Stimulated activated CD8-positive, alpha-beta memory T cell treated with anti-CD3 and anti-CD28 coated beads, Interleukin-4, amount 100 ng/mL, for 1 hour (primary cell): ENCODE results near the gene ALOXE3.
"Not testable (repeated sequence)": the region's sequence is repeated elsewhere in the genome, so short reads cannot be mapped to it uniquely, and the experiment has no call there.

Experiments
- DNase-seq, 2 donors: peaks; one replicate each; pipeline ENCODE4 v3.0.0-alpha.2; 2020; ENCODE audit warnings: low read depth in 2 of 2, low spot score in 1 of 2

The ALOXE3 gene

DNA sequence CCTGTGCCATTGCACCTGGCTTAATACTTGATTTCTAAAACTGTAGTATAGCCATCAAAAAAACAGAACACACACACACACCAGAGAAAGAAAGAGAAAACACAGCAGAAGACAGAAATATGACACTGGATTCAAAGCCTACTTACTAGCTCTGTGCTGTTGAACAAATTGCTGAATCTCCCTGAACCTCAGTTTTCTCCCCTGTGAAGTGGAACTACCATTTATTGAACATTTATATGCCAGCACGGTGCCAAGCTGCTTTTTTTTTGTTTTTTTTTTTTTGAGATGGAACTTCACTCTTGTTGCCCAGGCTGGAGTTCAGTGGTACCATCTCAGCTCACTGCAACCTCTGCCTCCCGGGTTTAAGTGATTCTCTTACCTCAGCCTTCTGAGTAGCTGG is 17.6 kb downstream of the ALOXE3 start:
- DNase-seq: no peak

DNA sequence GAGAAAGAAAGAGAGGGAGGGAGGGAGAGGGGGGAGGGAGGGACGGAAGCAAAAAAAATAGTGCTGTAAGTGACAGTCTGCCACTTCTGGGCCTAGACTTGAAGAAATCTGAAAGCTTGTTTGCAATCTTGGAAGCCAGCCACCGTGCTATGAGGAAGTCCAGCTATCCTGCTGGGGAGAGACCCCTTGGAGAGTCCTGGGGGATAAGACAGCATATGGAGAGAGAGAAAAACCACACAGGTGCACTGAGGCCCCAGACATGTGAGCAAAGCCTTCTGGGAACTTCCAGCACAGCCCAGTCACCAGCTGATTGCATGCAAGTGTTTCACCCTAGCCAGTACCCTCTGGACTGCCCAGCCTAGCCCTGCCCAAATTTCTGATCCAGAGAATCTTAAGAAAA is 18.2 kb downstream of the ALOXE3 start:
- DNase-seq: no peak

DNA sequence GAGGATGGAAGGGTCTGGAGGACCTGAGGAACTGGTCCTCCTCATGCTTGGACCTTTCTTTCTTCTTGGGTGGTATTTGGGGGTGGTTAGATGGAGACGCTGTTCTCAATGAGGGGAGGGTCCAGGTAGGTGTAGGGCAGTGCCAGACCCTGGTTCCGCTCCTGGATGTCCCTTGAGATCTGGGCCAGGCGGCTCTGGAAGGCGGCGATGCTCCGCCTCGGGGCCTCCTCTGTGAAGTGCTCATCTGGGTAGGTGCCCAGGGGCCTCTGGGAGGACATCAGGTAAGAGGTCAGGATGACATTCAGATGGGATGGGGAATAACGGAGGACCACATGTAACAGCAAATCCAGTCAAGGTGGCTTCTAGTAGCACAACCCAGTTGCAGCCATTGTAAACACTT is 21.8 kb downstream of the ALOXE3 start:
- DNase-seq: no peak

DNA sequence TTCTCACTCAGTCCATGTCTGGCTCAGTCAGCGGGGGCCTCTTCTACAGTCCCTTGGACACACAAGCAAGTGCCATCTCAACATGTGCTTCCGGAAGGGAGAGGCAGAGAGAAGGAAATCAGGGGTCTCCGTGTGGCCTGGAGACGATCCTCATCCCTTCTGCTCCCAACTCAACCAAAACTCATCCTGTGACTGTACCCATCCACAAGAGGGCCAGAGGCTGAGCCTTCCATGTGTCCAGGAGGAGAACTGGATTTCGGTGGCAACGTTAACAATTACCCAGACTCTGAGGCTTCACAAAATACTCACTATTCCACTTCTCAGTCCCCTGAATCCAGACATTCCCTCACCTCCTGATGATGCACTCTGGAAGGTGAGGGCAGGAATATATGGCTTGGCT is 23.0 kb downstream of the ALOXE3 start:
- DNase-seq: no peak

DNA sequence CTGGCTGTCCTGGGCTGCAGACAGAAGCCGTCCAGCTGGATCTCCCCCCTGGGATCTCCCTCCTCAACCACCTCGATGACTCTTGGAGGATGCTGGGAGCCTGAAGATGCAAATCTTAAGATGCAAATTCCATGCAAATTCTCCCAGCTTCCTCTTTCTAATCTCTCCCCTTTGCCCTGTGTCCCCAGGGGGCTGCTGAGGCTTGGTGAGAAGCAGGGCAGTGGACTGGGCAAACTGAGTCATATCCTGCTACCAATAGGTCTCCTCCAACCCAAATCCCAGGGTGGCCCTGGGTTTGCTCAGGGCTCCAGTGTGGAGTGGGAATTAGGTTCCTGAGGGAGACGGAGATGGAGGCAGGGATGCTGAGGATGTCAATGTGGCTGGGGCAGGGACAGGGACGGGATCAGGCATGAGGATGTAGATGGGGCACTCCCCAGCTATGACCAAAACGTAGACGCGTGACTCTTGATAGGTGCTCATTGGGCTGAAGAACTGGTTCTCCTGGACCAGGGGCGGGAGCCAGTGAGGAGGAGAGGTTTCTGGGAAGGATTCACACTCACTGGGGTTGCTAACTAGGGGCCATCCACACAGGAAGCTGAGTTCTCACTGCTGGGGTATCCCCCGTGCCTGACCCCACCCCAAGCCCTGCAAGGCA is 27.2 kb downstream of the ALOXE3 start:
- DNase-seq: no peak

DNA sequence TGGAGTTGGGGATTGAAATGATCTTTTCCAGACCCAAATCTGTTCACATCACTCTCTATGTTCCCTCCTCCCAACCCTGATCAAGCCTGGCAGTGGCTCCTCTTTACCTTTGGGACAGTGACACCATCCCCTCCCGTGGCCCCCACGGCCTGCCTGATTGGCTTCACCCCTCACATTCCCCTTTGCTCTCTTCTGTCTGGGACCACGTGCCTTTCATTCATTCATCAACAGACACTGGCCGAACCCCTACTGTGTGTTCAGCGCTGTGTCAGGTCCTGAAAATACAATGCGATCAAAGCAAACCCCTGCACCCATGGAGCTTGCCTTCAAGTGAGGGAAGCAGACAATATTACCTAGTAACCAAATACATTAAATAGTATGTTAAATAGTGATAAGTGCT is 28.6 kb downstream of the ALOXE3 start:
- no peak for DNase-seq

DNA sequence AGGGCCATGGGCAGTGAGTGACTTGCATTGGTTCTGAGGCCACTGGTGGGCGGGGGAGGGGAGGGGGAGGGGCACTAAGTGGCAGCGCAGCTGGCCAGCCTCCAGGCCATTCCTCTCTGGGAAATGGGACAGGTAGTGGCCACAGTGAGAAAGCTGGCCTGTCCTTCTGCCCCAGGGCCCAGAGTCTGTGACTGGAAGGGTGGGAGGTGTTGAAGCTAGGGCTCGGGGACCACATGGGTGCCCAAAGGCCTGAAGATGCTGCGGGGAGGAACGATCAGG is 30.4 kb downstream of the ALOXE3 start:
- DNase-seq: no peak

DNA sequence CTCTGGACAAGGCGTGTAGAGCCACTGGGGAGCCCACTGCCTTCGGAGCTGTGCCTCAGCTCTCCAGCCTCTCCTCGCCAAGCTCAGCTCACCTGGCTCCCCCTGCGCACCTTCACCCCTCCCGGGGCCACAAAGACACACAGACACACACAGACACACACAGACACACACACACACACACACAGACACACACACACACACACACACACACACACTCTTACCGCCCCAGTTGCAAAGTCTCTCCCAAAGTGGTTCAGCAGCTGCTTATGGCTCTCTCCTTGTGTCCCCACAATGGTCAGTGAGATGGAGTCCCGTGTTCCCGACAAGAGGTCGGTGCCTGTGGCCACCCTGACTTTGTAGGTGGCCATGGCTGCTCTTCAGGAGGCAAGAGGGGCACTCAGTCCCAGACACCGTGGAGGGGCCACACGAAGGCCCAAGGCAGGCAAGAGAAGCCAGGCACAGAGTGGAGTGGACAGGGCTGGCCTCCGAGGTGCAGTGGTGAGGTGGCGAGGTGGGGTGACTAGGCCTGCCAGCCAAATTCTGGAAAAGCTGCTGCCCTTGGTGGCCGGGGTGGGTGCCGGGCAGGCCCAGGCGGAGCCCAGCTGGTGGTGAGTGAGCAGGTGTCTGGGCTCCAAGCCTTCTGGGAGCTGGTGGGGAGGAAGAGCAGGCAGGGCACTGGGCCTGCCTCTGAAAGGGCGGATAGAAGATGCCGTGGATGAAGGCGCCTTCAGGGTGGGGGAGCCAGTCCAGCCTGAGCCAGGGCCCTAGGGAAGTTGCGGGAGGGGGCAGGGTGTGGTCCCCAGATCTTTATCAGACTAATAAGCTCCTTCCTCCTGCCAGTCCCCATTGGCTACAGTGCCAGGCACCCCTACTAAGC is 31.0 kb downstream of the ALOXE3 start, which contains the start of gene ALOX12B:
ALOX12B (minus strand) TSS at position 642 of the 877 bp plus-strand sequence; CDS start at position 368, 274 bp downstream.
- no peak for DNase-seq

DNA sequence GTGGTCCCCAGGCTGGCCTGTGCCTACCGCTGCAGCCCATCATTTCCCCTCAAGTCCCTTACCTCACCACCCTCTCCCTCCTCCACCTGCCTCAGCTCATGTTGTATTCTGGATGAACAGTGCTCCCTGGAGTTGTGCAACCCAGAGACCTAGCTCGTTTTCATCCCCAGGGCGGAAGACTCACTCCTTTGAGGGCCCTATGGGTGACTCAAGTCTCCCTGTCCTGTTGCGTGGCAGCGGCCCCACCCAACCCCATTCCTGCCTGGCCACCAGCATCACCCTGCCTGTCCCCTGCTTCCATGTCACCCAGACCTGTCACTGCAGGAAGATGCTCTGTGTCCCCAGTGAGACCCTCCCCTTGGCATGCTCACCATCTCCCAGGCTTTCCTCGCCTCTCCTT is 34.1 kb downstream of the ALOXE3 start:
- no peak for DNase-seq

DNA sequence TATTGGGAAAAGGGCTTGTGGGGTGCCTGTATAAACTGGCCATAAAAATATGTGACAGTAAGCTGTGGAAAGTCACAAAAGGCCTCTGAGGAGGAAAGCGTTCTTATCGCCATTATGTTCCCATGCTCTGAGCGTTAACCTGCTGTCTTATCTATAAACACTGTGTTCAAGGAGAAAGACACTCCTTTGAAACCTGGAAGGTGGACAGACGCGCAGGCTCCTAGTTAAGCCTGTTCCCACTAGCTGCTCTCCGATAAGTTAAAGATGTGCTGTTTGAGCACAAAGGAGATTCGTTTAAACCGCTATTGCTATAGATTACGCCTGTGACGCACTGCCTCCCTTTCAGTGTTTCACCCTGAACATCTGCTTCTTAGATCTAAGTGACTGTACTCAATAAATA is 36.0 kb downstream of the ALOXE3 start:
- no peak for DNase-seq

DNA sequence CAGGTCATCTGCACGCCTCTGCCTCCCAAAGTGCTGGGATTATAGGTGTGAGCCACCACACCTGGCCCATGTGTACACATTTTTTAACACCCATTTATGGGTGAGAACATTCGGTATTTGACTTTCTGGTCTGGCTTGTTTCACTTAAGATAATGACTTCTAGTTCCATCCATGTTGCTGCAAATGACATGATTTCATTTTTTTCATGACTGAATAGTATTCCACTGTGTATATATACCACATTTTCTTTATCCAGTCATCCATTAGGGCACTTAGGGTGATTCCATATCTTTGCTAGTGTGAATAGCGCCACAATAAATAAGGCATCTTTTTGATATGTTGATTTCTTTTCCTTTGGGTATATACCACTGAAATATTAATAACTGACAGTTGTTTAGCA is 36.4 kb downstream of the ALOXE3 start:
- no peak for DNase-seq

DNA sequence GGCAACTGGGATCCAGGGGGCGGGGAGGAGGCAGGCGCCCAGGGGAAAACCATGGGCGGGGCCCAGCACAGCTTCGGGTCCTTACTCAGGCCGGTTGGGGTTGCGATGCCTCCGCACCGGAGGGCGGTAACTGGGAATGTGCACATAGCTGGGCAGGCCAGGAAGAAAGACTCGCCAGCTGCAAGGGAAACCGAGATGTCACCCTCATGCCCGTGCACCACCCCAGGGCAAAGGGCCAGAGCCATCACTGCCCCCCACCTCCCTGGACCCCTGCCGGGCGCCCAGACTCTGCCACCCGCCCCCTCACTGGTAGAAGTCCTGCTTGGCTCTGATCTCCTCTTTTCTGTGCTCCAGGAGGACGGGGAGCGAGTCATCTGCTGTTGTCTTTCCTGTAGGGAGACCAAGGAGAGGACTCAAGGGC is 37.5 kb downstream of the ALOXE3 start:
- no peak for DNase-seq

DNA sequence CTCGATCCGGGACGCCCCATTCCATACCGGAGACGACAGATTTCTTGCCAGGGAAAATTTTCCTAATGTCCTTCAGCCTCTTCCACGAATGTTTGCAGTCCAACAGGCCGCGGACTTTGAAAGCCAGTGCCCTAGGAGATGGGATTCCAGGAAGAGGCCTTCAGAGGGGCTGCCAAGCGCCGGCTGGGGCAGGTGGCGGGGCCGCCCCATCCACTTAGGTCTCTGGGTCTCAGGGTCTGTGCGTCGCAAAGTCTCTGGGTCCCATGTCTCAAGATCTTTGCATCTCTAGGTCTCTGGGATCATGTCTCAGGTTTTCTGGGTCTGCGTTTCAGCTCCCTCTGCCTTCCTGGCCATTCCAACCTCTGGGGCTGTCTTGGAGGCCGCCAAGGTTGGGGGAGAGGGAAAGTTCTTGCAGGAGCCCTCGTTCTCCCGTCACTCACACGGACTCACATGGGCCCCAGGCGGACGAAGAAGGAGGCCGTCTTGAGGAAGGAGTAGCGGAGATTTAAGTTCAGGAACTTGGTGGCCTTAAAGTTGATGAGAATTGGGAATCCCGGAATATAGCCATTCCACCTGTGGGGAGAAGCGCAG is 38.0 kb downstream of the ALOXE3 start:
- DNase-seq: no peak

DNA sequence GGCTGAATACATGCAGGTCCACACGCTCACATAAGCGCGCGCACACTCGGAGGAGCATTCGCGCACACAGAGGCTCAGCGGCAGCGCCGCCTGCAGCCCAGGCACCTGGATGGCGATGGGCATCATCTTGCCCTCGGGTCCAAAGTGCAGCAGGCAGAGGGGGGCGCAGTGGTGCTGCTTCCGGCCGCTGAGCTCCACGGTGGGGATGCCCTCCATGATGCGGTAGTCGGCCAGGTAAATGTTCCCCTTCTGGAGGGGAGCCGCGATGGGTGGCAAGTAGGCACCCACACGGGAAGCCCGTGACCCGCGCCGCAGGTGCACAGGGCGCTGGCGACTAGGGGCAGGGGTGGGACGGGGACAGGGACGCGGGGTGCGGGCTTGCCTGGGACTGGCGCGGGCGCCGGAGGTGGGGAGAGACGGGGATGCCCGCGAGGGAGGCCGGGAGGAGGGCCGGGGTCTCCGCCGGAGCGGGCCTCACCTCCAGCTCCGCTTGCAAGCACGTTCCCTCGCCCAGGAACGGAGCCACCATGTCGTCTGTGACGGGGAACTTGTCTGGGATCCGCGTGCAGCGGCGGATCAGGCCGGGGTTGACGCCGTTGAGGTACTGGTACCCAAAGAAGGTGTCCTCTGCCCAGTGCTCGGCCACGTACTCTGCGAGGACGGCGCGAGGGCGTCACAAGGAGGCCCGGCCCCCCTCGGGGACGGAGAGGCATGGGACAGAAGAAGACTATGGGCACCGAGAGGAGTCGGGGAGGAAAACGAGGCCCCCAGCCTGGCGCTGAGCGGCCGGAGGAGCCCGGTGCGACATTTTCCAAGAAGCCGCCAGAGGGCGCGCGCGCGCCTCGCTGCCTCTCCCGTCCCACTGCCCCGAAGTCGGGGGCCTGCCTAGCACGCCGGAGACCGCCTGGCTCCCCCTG is 38.8 kb downstream of the ALOXE3 start:
- DNase-seq: peak; percentile 59 to 62

DNA sequence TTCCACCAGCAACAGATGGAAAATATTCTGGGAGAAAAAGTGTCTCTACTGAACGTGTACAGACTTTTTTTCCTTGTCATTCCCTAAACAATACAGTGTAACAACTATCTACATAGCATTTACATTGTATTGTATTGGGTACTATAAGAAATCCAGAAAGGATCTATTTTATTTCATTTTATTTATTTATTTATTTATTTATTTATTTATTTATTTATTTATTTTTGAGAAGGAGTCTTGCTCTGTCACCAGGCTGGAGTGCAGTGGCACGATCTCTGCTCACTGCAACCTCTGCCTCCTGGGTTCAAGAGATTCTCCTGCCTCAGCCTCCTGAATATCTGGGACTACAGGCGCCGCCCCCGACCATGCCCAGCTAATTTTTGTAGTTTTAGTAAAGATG is 40.4 kb downstream of the ALOXE3 start:
- not testable (repeated sequence) for DNase-seq

DNA sequence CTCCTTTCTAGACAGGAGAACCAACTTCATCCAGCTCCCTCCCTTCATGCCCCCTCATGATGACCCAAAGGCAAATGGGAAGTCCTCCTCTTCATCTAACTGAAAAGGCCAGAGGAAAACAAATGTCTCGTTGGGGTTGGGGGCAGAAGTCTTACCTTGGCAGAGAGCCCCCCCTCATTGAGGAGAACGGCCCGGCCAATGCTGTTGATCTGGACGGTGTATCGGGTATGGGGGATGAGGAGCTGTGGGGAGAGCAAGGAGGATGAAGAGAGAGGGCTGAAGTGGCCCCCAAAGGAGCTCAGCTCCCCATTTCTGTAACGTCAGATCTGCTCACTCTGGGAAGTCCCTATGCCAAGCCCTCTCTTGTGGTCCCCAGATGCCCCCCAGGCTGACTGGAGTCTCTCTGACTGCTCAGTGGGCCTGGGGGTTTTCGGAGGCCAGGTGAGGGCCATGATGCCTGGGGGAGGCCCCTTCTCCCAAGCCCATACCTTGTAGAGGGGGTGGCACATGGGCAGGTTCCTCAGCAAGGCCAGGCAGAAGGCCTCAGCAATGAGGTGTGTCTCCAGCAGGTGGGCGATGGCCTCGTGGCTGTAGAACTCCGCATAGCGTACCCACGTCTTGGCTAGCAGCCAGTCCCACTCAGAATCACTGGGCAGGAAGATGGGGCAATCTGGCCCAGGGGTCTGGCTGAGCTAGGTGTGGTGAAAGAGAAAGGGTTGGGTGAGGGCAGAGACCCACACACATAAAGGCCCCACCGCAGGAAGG is 41.6 kb downstream of the ALOXE3 start:
- no peak for DNase-seq

DNA sequence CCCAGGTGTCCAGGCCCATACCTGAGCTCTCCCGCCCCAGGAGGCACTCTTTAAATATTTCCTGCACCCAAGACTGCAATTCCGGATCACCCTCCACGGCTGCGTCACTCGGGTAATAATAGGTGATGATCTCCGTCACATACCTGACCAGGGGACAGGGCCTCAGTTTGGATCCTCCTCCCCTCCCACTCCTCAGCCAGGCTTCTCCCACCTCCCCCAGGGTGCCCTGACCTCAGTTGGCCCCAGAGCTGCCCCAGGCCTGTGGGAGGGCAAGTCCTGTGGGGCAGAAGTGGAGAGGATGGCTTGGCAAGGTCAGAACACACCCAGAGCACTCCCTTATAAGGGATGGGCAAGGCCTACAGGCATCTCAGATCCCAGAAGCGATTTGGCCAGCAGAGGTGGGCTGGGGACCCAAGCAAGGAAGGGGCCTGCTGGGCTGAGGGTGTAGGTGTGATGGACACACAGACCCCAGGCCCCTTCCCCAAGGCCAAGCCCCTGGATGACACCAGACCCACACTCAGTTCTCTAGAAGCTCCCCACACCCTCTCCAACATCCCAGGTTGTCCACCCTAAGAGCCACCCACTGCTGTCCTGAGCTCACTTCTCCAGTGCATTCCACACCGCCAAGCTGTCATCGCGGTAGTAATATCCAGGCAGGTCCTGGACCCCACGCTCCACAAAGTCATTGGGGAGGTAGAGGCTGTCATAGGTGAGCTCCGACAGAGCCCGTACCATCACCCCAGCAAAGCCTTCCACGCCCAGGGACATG is 42.6 kb downstream of the ALOXE3 start:
- no peak for DNase-seq

DNA sequence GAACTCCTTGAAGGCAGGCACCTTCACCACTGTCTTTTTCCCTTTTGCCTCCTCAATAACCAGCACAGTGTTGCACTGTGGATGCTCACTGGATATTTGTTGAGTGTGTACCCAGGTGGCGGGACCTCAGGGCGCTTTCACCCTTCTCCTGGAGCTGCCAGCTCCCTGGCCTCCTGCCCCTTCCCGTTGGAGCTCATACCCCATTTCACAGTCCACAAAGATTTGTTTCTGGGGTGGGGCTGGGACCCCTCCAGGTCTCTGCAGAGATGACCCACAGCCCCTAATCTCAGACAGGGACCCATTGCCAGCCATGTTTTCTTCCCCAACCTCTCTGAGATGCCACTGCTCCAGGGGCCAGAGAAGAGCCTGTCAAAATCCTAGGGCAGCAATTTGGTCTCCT is 43.2 kb downstream of the ALOXE3 start:
- DNase-seq: no peak

DNA sequence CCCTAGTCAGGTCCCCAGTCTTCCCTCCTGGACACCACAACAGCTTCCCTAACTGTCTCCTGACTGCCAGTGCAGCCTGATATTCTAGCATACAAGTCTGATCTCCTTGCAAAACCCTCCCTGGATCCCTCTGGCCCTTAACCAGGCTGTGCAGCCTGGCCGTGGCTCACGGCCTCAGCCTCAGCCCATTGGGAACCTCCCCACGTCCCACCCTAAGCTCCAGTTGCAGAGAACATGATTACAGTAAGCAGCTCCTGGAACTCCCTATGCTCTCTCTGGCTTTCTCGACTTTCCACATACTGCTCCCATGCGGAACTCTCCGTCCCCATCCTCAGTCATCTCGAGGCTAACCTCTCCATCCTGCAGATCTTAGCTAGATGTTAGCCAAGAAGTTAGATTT is 43.8 kb downstream of the ALOXE3 start:
- DNase-seq: no peak
